ENCODE measurements around the gene SNCB.

- TF ChIP-seq CEBPB (IDR thresholded peaks at IDR 0.05) (no peak), ZBTB7A (IDR thresholded peaks at IDR 0.05; ENCODE audit: low read depth) (no peak)
- TF ChIP-seq, protein P1, sequence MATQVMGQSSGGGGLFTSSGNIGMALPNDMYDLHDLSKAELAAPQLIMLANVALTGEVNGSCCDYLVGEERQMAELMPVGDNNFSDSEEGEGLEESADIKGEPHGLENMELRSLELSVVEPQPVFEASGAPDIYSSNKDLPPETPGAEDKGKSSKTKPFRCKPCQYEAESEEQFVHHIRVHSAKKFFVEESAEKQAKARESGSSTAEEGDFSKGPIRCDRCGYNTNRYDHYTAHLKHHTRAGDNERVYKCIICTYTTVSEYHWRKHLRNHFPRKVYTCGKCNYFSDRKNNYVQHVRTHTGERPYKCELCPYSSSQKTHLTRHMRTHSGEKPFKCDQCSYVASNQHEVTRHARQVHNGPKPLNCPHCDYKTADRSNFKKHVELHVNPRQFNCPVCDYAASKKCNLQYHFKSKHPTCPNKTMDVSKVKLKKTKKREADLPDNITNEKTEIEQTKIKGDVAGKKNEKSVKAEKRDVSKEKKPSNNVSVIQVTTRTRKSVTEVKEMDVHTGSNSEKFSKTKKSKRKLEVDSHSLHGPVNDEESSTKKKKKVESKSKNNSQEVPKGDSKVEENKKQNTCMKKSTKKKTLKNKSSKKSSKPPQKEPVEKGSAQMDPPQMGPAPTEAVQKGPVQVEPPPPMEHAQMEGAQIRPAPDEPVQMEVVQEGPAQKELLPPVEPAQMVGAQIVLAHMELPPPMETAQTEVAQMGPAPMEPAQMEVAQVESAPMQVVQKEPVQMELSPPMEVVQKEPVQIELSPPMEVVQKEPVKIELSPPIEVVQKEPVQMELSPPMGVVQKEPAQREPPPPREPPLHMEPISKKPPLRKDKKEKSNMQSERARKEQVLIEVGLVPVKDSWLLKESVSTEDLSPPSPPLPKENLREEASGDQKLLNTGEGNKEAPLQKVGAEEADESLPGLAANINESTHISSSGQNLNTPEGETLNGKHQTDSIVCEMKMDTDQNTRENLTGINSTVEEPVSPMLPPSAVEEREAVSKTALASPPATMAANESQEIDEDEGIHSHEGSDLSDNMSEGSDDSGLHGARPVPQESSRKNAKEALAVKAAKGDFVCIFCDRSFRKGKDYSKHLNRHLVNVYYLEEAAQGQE (IDR thresholded peaks at IDR 0.05; ENCODE audit: low read depth), result no peak
Observed at GRCh38 chr5:176588297-176588696, 42.0 kb downstream of the SNCB start.
